WTC11 (cell line): ENCODE measurements around the gene ABL1. TPM values are rescaled to one million over a fixed set of nuclear protein-coding genes. Genes with fewer than 3 reads are reported as not detected.

ENCODE experiments used
- CREB1 ChIP-seq: sonication (generic); formaldehyde crosslinking; IDR thresholded peaks from 2 replicates; pipeline ENCODE4 v1.8.0; 2023; ENCODE audit warnings: mild to moderate bottlenecking, missing genetic modification reagents
- E2F1 ChIP-seq: sonication (generic); formaldehyde crosslinking; IDR thresholded peaks from 2 replicates; pipeline ENCODE4 v1.8.0; 2022; ENCODE audit warnings: mild to moderate bottlenecking, missing genetic modification reagents
- E2F5 ChIP-seq: sonication (generic); formaldehyde crosslinking; IDR thresholded peaks from 2 replicates; pipeline ENCODE4 v1.8.1; 2022; ENCODE audit warnings: mild to moderate bottlenecking, moderate library complexity, missing genetic modification reagents
- FOXJ3 ChIP-seq: sonication (generic); formaldehyde crosslinking; IDR thresholded peaks from 2 replicates; pipeline ENCODE4 v1.9.0; 2021; ENCODE audit warnings: missing genetic modification reagents, mild to moderate bottlenecking, borderline replicate concordance
- HMGXB4 ChIP-seq: sonication (generic); formaldehyde crosslinking; IDR thresholded peaks from 2 replicates; pipeline ENCODE4 v1.8.1; 2023; ENCODE audit warnings: mild to moderate bottlenecking, moderate library complexity, missing genetic modification reagents
- IRF1 ChIP-seq: sonication (generic); formaldehyde crosslinking; IDR thresholded peaks from 2 replicates; pipeline ENCODE4 v1.8.0; 2023; ENCODE audit warnings: missing genetic modification reagents
- NFYB ChIP-seq: sonication (generic); formaldehyde crosslinking; conservative IDR thresholded peaks from 2 replicates; pipeline ENCODE4 v1.8.0; 2022; ENCODE audit warnings: low read depth, missing genetic modification reagents
- NR1H2 ChIP-seq: sonication (generic); formaldehyde crosslinking; IDR thresholded peaks from 2 replicates; pipeline ENCODE4 v1.9.0; 2021; ENCODE audit warnings: mild to moderate bottlenecking, moderate library complexity, missing genetic modification reagents
- PRRX2 ChIP-seq: fragments of 250-450 bp; sonication (Bioruptor Pico); IDR thresholded peaks from 2 replicates; pipeline ENCODE4 v1.8.0; 2021; ENCODE audit warnings: mild to moderate bottlenecking
- TEAD1 ChIP-seq: sonication (generic); formaldehyde crosslinking; IDR thresholded peaks from 2 replicates; pipeline ENCODE4 v1.8.0; 2022; ENCODE audit warnings: mild to moderate bottlenecking, missing genetic modification reagents
- ZNF281 ChIP-seq: sonication (generic); formaldehyde crosslinking; IDR thresholded peaks from 2 replicates; pipeline ENCODE4 v1.8.0; 2023; ENCODE audit warnings: mild to moderate bottlenecking, missing genetic modification reagents
- ZNF532 ChIP-seq: fragments of 250-450 bp; sonication (Bioruptor Pico); IDR thresholded peaks from 2 replicates; pipeline ENCODE4 v1.9.0; 2021; ENCODE audit warnings: mild to moderate bottlenecking, borderline replicate concordance
- total RNA-seq: library from RNA; stranded (reverse); gene quantifications from 3 replicates; pipeline ENCODE4 v1.2.3, GENCODE V29; 2021

ABL1 gene
- total RNA-seq, 1 experiment from 2014 or later: 104 TPM

GRCh38 chr9:130870491-130871381 is 35.7 kb downstream of the ABL1 start (continued):
- TF ChIP-seq HMGXB4 (CRISPR knock-in tag): no peak
- no peak for TF ChIP-seq PRRX2 (CRISPR knock-in tag)
- TF ChIP-seq CREB1: no peak
- TF ChIP-seq ZNF532 (CRISPR knock-in tag): no peak
- TF ChIP-seq TEAD1 (CRISPR knock-in tag): no peak
- TF ChIP-seq E2F1 (CRISPR knock-in tag): no peak
- TF ChIP-seq IRF1 (CRISPR knock-in tag): no peak
- no peak for TF ChIP-seq FOXJ3 (CRISPR knock-in tag)
- TF ChIP-seq NR1H2: no peak
- no peak for TF ChIP-seq E2F5
- TF ChIP-seq NFYB (CRISPR knock-in tag): no peak
- no peak for TF ChIP-seq ZNF281
